ENCODE measurements around the gene BMP7.
"Not testable (repeated sequence)": the region's sequence is repeated elsewhere in the genome, so short reads cannot be mapped to it uniquely, and the experiment has no call there.

BMP7 gene

DNA sequence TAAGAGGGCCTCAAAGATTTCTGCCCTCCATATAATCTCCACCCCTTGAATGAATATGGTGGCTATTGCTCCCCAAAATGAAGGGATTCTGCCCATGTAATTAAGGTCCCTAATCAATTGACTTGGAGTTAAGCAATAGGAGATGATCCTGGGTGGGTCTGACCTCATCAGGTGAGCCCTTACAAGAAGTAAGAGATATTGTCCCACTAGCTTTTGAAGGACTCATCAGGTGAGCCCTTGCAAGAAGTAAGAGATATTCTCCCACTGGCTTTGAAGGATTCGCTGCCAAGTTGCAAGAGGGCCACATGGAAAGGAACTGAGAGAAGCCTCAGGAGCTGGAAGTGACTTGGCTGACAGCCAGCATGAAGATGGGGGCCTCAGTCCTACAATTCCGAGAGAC, 103.4 kb downstream of the BMP7 start:
- no peak for DNase-seq

DNA sequence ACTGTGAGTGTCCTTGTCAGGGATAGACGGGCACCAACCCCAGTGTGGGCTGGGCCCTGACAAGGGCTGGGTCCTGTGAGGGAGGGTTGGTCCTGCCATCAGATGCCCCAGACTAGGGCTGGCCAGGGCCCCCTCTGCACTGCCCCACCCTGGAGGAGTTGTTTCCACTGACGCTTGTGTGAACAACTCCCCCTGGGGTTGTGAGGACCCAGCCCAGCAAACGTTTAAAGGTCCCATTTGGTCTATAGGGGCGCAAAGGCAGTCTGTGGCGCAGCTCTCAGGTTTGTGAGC, 104.1 kb downstream of the BMP7 start:
- no peak for DNase-seq

DNA sequence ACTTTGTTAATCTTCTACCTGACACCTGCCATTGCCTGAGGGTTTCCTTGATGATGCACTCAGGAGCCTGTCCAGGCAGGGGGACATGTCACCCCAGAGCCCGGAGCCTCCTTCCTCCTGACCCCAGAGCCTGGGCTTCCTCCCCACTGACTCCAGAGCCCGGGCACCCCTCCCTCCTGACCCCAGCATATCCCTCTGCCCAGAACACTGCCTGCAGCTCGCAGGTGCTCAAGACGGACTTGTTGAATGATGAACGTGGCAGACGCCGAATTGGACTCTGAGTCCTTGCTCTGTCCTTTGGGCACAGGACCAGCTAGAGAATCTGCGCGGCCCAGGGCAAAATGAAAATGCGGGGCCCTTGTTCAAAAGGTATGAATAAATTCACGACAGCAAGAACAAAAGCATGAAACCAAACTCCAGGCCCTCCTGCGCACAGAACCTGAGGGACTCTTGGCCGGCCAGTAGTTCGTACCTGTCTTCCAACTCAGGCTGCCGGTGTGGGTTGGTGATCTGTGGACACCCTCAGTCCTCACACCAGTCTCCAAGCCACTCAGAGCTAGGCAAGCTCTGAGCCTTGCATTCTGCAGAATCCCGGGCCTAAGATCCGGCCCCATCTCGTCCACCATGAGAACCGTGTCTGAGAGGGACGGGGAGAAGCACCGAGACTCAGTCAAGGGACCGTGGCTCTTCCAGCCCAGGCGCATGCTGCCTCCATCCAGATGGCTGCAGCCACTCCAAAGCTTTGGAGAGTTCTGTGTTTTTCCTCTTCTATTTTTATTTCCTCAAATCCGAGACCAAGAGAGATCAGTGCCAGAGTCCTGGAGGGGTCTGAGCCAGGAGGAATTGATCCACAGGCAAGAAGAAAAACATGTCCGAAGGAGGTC, 104.7 kb downstream of the BMP7 start:
- no peak for DNase-seq

DNA sequence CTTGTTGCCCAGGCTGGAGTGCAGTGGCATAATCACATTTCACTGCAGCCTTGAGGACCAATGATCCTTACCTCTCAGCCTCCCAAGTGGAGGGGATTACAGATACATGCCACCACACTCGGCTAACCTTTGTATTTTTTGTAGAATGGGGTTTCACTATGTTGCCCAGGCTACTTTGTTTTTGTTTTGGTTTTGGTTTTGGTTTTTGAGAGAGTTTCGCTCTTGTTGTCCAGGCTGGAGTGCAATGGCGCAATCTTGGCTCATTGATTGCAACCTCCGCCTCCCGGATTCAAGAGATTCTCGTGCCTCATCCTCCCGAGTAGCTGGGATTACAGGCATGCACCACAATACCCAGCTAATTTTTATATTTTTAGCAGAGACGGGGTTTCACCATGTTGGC, 105.5 kb downstream of the BMP7 start:
- no peak for DNase-seq

DNA sequence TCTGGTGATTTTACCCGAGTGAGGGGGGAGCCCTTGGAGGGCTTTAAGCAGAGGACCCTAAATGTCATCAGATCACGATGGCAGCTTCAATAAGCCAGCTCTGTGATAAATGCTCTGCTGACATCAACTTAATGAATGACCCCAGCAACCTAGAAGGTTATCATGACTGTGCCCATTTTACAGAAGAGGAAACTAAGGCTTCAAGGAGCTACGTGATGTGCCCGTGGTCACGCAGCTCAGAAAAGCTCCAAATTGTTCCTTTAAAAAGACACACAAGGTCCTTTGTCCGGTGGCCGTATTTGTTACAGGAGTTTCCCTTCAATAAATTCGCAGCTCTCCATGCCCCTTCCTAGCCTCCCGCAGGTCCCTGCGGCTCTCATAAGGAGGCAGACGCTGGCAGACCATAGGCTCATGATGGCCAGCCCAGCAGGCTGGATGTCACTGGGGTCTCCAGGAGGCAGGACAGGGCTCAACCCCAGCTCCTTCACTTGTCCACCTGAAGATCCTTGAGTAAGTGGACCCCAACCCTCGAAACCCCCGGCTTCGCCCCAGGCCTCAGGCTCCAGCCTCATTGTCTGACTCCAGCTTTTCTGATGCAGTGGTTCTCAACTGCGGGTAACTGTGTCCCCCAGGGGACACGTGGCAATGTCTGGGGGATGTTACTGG, 106.4 kb downstream of the BMP7 start:
- DNase-seq = no peak

DNA sequence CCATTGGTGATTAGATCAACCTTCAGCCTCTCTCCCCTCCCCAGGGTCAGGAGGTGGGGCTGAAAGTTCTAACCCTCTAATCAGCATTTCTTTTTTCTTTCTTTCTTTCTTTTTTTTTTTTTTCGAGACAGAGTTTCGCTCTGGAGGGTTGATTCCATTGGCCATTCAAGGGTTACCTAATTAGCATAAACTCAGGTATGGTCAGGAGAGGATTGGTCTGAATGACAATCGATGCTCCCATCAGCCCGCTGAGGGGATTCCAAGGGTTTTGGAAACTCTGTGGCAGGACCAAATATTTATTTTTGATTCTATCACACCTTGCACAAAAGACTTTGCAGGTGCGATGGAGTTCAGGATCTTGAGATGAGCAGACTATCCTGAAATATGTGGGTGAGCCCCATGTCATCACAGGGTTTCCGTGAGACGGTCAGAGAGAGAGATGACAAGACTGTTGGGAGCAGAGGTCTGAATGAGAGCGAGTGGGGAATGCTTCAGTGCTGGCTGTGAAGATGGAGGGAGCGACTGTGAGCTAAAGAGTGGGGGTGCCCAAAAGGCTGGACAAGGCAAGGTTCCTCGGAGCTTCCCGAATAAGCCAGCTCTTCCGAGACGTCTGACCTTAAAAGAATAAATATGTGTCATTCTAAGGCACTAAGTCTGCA, 107.1 kb downstream of the BMP7 start:
- no peak for DNase-seq

DNA sequence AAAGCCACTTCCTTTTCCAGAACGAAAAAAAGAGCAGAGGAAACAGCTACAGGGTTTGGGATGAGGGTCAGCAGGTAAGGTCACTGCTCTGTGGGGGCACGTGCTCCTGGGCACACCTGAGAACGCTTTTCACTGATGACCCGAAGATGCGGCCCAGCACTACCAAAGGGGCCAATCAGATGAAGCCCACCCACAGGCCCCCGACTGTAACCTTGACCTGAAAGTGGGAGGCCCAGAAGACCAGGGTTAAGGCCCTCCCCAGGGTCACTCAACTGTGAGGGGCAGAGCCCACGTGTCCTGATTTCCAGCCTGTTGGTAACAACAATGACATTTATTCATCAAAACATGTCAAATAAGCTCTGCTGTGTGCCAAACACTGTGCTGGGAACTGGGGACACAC, 108.0 kb downstream of the BMP7 start:
- no peak for DNase-seq

DNA sequence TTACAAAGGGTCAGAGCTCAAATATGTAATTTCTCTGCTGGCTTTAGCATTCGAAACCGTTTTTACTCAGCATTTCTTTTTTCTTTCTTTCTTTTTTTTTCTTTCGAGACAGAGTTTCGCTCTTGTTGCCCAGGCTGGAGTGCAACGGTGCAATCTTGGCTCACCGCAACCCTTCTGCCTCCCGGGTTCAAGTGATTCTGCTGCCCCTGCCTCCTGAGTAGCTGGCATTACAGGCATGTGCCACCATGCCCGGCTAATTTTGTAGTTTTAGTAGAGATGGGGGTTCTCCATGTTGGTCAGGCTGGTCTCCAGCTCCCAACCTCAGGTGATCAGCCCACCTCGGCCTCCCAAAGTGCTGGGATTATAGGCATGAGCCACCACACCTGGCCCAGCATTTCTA, 108.7 kb downstream of the BMP7 start:
- DNase-seq = not testable (repeated sequence)

DNA sequence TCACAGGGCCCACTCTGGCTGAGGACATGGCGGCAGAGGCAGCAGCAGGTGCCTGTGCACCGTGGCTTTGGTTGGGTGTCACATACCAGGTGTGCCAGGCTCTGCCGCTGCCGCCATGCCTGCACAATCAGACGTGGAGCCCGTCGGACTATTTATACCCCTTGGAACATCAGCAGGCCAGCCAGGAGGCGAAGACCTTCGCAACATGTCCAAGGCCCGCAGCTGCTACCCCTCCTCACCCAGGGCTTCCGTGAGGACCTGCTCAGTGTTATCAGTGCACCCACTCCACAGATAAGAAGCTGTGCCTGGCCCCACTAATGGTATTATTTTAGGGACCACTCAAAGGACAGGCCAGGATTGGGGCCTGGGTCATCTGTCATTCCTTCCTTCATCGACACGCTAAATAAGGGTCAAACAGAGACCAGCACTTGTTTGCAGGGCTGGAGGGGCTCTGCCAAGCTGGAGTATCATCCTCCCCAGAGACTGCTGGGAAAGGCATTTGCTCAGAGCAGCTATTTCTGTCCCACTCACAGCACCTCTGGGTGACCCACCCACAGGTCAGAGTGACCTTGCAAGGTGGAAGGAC, 109.2 kb downstream of the BMP7 start:
- DNase-seq = no peak

DNA sequence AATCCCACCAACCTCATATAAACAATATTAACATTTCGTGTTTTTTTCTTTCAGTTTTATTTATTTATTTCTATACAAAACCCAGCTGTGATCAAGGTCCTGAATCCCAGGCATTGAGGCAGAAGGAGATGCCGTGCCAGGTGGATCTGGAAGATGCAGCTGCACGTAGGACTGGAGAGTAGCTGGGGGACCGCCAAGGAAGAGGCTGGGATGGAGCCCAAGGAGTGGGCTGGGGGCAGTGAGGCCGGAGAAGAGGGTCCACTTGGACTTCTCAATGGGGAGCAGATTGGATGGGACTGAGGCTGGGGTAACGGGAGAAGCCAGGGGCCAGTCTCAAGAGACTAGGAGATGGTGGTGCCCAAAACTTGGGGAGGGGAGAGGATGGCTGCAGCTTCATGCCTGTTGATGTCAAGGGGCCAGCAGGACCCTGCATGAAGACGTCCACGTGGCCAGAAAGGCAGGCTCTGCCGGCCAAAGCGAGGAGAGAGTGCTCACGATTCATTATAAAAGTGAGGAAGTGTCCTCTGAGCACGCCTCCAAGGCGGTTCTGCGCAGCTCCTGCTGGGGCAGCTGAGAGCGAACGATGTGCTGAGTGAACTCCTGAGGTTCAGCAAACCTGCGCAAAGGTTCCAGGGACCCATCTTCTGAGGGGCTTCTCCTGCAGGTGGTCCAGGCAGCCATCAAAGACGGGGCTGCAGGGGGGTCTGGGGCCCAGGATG, 110.3 kb downstream of the BMP7 start:
- DNase-seq = no peak

DNA sequence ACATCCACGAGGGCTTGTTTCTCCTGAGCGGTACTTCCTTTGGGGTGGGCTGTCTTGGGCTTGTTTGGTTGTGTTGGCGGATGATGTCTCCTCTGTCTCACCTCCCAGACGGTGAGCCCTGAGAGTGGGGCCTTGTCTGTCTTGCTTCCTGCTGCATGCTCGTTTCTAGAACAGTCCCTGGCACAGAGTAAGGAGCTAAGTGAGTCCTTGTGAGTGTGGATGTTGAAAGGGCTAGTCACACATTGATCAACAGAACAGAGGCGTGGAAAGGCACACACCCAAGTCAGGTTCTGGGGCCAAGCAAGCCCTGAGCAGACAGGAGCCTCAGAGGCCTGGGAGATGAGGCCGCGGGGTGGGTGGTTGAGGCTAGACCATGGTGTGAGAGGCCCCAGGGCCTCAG, 111.0 kb downstream of the BMP7 start:
- DNase-seq = no peak

DNA sequence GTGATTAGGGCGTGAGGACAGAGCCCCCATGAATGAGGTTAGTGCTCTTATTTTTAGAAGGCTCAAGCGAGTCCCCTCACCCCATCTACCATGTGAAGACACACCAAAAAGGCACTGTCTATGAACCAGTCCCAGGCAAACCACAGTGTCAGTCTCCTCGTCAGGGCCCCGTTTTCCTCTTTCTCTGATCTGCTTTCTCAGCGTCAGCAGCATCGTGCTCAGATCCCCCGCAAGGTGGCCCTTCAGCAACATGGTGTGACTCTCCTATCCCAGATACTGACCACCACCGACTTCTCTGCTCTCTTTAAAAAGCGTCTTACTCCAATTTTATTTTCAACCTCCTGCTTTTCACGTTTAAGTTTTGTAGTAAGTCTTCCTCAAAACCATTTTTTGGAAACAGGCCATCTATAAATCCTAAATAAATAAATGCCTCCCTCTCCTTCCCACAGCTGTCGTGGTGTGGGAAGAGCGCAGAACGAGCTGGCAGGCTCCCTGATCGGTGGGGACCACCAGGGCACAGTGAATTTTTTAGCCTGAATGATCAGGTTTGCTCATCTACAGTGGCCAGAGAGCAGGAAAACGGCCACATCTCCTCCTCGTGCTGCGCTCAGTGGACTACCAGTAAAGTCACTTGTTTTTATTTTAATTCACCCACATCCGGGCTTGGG, 113.1 kb downstream of the BMP7 start:
- DNase-seq = no peak

DNA sequence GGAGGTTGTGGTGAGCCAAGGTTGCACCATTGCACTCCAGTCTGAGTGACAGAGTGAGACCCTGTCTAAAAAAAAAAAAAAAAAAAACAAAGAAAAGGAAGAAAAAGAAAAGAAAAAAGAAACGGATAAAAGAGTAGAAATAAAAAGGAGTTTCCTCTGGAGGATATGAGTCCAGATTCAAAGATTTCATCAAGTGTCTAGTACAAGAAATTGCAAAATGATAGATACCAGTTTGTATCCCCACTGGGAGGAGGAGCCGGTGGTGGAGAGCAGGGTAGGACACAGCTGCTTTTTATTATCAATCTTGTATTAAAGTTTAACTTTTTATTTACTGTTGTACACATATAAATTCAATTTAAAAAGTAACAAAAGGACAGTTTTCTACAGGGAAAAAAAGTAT, 113.9 kb downstream of the BMP7 start:
- DNase-seq = no peak

DNA sequence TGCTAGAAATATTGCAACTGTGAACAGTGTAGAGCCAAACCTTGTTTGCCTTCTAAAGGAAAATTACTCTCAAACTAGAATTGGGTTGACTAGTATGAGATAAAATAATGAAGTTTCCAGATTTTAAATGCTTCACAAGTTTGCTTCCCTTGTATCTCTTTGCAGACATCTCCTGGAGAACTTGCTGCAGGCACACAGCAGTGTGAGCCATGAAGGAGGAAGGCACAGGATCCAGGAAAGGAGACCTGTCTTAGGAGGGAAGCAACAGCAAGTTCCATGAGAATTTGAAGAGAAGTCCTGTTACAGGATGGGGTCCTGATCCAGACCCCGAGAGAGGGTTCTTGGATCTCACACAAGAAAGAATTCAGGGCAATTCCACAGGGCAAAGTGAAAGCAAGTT, 115.9 kb downstream of the BMP7 start:
- DNase-seq = no peak

DNA sequence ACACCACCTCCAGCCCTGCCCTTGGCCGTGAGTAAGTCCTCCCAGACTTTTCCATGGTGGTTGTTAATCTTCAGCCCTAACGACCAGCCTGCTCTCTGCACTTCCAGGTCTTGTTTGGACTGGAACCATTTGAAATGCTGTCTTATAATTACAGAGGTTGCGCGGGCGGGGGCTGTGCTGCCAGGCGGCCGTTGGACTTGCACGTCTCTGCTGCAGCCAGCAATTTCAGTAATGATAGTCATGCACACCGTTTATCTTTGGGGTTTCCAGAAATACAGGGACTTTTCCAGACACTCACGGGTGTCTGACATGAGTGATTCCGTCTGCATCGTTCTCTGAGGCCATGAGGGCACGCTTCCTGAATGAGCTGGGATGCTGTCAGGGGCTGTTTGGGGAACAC, 118.2 kb downstream of the BMP7 start:
- DNase-seq = no peak

DNA sequence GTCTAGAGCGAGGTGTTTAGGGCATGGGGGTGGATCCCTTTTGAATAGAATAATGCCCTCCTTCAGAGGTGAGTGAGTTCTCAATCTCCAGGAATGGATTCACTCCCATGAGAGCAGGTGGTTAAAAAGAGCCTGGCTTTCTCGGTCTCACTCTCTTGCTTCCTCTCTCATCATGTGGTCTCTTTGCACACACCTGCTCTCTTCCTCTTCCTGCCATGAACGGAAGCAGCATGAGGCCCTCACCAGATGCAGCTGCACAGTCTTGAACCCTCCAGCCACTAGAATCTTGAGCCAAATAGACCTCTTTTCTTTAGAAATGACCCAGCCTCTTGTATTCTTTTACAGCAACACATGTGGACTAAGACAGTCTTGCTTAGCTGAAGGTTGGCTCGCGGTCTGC, 119.3 kb downstream of the BMP7 start:
- no peak for DNase-seq

DNA sequence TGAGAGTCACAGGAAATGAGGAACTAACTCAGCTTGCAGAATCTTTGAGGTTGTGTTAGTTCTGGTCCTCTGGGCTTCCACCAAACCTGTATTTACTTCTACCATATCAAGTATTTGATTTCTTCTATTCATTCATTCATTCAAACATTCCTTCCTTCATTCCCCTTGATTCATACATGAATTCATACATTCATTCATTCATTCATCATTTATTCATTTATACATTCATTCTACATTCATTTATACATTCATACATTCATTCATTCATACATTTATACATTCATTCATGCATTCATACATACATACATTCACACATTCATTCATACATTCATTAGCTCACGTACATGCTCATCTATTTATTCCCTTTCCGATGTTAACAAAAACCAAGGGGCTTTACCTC, 120.3 kb downstream of the BMP7 start:
- no peak for DNase-seq

DNA sequence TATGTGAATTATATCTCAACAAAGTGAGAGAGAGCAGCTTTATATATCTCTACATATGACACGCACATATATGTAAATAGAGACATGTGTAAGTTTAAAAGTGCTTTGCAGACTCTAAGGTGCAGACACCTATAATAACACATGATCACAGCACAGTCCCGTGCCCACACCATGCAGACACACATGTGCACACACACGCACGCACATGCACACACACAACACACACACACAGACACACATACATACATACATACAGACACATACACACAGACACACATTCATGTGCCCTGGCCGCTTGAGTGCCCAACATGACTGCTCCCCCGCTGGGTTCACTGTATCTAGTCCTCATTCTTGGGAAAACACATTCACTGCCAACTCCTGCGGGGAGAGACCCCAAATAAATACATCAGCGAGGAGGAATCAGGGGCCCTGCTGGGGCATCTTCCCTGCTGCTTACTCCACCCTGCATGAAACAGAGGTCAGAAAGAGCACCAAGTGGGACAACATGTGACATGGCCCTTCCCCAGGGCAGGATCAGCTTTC, 121.3 kb downstream of the BMP7 start:
- no peak for DNase-seq

DNA sequence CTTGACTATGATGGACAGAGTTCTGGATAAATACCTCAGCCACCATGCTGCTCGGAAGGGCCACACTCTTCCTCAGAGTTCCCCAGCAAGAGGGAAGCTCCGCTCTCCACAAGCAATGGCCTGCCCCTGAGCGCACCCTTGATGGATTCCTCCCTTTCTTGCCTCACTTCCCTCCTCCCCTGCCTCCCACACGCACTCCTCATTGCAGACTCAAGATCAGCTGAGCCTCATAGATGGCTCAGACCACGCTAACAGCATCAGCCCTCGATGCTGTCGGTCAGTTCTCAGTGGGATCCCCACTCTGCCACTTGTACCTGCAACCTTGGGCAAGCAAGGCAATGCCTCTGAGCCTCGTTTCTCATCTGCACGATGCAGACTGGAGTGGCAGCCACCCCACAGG, 123.3 kb downstream of the BMP7 start:
- DNase-seq = no peak

DNA sequence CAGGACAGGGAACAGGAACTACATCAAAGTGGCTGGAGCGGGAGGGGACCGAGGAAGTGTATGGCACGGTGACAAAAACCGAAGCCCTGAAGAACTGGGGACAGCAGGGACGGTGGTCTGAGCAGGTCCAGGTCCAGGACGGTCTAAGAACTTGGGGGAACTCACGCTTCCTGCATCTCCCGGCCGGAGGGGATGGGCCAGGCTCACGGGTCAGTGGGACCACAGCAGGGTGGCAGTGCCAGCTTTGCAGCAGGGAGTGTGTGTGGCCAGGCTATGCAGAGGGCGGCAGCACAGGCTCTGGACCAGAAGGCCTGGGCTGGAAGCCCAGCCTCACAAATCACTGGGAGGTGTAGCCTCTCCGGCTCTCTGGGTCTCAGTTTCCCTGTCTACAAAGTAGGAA, 123.8 kb downstream of the BMP7 start:
- DNase-seq = no peak

DNA sequence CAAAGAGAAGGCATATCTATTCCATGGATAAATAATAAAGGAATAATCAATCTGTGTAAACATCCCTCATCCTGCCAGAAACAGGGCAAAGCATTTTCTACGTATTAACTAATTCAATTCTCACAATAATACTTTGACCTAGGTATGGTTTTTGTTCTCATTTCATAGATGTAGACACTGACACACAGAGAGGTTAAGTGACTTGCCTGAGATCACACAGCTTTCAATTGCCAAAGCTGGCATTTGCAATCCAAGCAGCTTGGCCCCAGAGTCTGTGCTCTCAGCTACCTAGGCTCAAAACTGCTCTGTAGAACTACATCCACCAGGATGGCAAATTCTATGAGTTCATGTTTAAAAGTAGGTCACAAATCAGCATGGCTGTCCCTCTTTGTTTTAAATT, 124.9 kb downstream of the BMP7 start:
- no peak for DNase-seq

DNA sequence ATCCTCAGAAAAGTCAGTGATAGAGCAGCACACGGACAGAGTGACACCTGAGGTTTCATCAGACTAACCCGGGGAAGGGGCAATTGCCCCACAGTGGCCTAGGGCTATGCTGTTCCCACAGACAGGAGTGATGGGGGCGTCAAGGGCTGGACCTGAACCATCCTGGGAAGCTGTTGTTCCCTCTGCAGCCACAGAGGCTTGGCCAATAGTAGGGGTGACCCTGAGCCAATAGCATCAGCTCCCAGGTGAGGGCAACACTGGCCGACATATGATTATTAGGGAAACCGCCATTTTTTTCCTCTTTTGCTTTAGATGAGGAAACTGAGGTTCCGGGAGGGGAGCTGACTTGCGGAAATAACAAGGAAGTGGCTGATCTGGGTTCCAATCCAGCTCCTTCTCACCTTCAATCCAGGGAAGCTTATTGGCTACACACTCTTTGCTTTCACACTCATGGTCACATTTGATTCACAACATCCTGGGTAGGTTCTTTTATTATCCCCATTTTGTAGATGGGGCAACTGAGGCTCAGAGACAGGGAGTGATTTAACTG, 126.0 kb downstream of the BMP7 start:
- no peak for DNase-seq

Measured in NCI-H187 treated with DMSO at 0.1 percent for 48 hours (cell line).